GM23338 (cell line): Measurements from ENCODE around the gene RXRA. TPM values are rescaled to one million over a fixed set of nuclear protein-coding genes. Genes with fewer than 3 reads are reported as not detected.

Experiments used
- ATAC-seq: fragments of 200-7000 bp; cut with Tn5 transposase; 3 replicates; pipeline ENCODE4 v1.9.1; 2020
- DNase-seq: peaks from one replicate; pipeline ENCODE4 v3.0.0-alpha.2; 2015; ENCODE audit warnings: low spot score
- H2AFZ ChIP-seq: fragments of 200-600 bp; sonication (generic); 2 replicates; pipeline ENCODE4 v1.8.0; 2016; ENCODE audit warnings: antibody characterized with exemption, mild to moderate bottlenecking, moderate library complexity
- H3F3A ChIP-seq: fragments of 200-600 bp; sonication (generic); replicated peaks from 2 replicates; pipeline ENCODE4 v1.8.0; 2017; ENCODE audit warnings: antibody characterized with exemption, mixed run types, low read depth
- H3K27ac ChIP-seq: fragments of 200-600 bp; sonication (generic); 2 replicates; pipeline ENCODE4 v1.6.1; 2016; ENCODE audit warnings: low read depth
- H3K27me3 ChIP-seq: fragments of 200-600 bp; sonication (generic); 2 replicates; pipeline ENCODE4 v1.8.0; 2016; ENCODE audit warnings: mild to moderate bottlenecking, mixed run types, moderate library complexity; ENCODE audit not compliant: insufficient read depth
- H3K36me3 ChIP-seq: fragments of 200-600 bp; sonication (generic); 2 replicates; pipeline ENCODE4 v1.8.0; 2016; ENCODE audit warnings: mild to moderate bottlenecking; ENCODE audit not compliant: insufficient read depth
- H3K4me1 ChIP-seq: fragments of 200-600 bp; sonication (generic); 2 replicates; pipeline ENCODE4 v1.8.0; 2016; ENCODE audit warnings: mild to moderate bottlenecking, moderate library complexity; ENCODE audit not compliant: insufficient read depth
- H3K4me2 ChIP-seq: fragments of 200-600 bp; sonication (generic); 2 replicates; pipeline ENCODE4 v1.7.1; 2017; ENCODE audit warnings: mixed run types
- H3K4me3 ChIP-seq: fragments of 200-600 bp; sonication (generic); 2 replicates; pipeline ENCODE4 v1.6.1; 2016; ENCODE audit warnings: mixed run types
- H3K79me2 ChIP-seq: fragments of 200-600 bp; sonication (generic); replicated peaks from 2 replicates; pipeline ENCODE4 v1.8.0; 2017; ENCODE audit warnings: mild to moderate bottlenecking; ENCODE audit not compliant: insufficient read depth
- H3K9me2 ChIP-seq: fragments of 200-600 bp; sonication (generic); 2 replicates; pipeline ENCODE4 v1.8.0; 2017; ENCODE audit not compliant: insufficient read depth
- H4K20me1 ChIP-seq: fragments of 200-600 bp; sonication (generic); replicated peaks from 2 replicates; pipeline ENCODE4 v1.8.0; 2017; ENCODE audit warnings: mild to moderate bottlenecking; ENCODE audit not compliant: insufficient read depth
- H3K27ac Mint-ChIP-seq: 2 replicates; pipeline ENCODE4 v1.8.0; 2020; ENCODE audit warnings: inconsistent platforms, mild to moderate bottlenecking, moderate library complexity, mixed read lengths
- H3K27me3 Mint-ChIP-seq: 3 replicates; pipeline ENCODE4 v1.8.0; 2022; ENCODE audit warnings: low read depth, mild to moderate bottlenecking, moderate library complexity, mixed read lengths, inconsistent platforms; ENCODE audit not compliant: insufficient read depth, poor library complexity
- H3K36me3 Mint-ChIP-seq: 3 replicates; pipeline ENCODE4 v1.8.0; 2021; ENCODE audit warnings: low read depth, mild to moderate bottlenecking, inconsistent platforms, moderate library complexity, mixed read lengths
- H3K4me1 Mint-ChIP-seq: 3 replicates; pipeline ENCODE4 v1.8.0; 2020; ENCODE audit warnings: mild to moderate bottlenecking, inconsistent platforms, mixed read lengths
- H3K4me3 Mint-ChIP-seq: 3 replicates; pipeline ENCODE4 v1.8.0; 2021; ENCODE audit warnings: moderate library complexity, mild to moderate bottlenecking, inconsistent platforms, mixed read lengths
- H3K9me3 Mint-ChIP-seq: 3 replicates; pipeline ENCODE4 v1.8.0; 2020; ENCODE audit warnings: moderate library complexity, mild to moderate bottlenecking, inconsistent platforms, mixed read lengths
- CREB1 ChIP-seq: fragments of 250-450 bp; sonication (Bioruptor Pico); IDR thresholded peaks from 2 replicates; pipeline ENCODE4 v1.5.0; 2020; ENCODE audit warnings: low read depth, mild to moderate bottlenecking, moderate library complexity
- ETS1 ChIP-seq: IDR thresholded peaks from 2 replicates; pipeline ENCODE4 v1.6.1; 2016; ENCODE audit warnings: antibody characterized with exemption
- EZH2phosphoT487 ChIP-seq: fragments of 200-600 bp; sonication (generic); IDR thresholded peaks from one replicate; pipeline ENCODE4 v1.8.1; 2018; ENCODE audit warnings: antibody characterized with exemption; ENCODE audit not compliant: unreplicated experiment
- JUNB ChIP-seq: IDR thresholded peaks from one replicate; pipeline ENCODE4 v1.6.1; 2016; ENCODE audit warnings: antibody characterized with exemption; ENCODE audit not compliant: unreplicated experiment
- NANOG ChIP-seq: IDR thresholded peaks from 2 replicates; pipeline ENCODE4 v1.6.1; 2016; ENCODE audit warnings: antibody characterized with exemption, borderline replicate concordance
- POLR2AphosphoS5 ChIP-seq: IDR thresholded peaks from 2 replicates; pipeline ENCODE4 v1.6.1; 2016; ENCODE audit warnings: antibody characterized with exemption, low read depth
- REST ChIP-seq: IDR thresholded peaks from one replicate; pipeline ENCODE4 v1.6.1; 2018; ENCODE audit warnings: antibody characterized with exemption; ENCODE audit not compliant: unreplicated experiment
- STAT1 ChIP-seq: IDR thresholded peaks from one replicate; pipeline ENCODE4 v1.6.1; 2016; ENCODE audit warnings: antibody characterized with exemption; ENCODE audit not compliant: unreplicated experiment
- ZNF114 ChIP-seq: fragments of 250-450 bp; sonication (Bioruptor Pico); IDR thresholded peaks from 2 replicates; pipeline ENCODE4 v1.5.0; 2020; ENCODE audit warnings: mild to moderate bottlenecking, moderate library complexity
- ZNF331 ChIP-seq: fragments of 250-450 bp; sonication (Bioruptor Pico); IDR thresholded peaks from 2 replicates; pipeline ENCODE4 v1.5.0; 2020; ENCODE audit warnings: low read depth, mild to moderate bottlenecking, moderate library complexity
- polyA plus RNA-seq: library from polyadenylated mRNA; unstranded; fragments of >200 nt; fragmentation: Nextera tagmentation; extraction: Ambion mirVana; gene quantifications from 2 replicates; pipeline ENCODE4 v1.2.1, GENCODE V29; 2016
- total RNA-seq: library from RNA; depleted of rRNA; stranded (reverse); fragments of >200 nt; shearing (Covaris generic); gene quantifications from 2 replicates; pipeline ENCODE4 v1.2.3, GENCODE V29; 2014
- TF ChIP-seq, protein P1 (sequence below), 2 experiments: fragments of 200-600 bp in 1 of 2; sonication (generic) in 1 of 2; conservative IDR thresholded peaks; 2 replicates each; pipeline versions ENCODE4 v1.5.1 to v1.6.1; 2016 to 2017; ENCODE audit warnings: antibody characterized with exemption in 2 of 2, low read depth in 2 of 2, mild to moderate bottlenecking in 2 of 2, moderate library complexity in 1 of 2

Gene RXRA
- total and polyA plus RNA-seq, 2 experiments from 2014 or later, result 4.9 to 17.9 TPM

GRCh38 chr9:134333874-134334581 is 7.8 kb downstream of the RXRA start:
- TF ChIP-seq CREB1 (CRISPR knock-in tag) (no peak), EZH2phosphoT487 (no peak), REST (peak; percentile 55), ZNF114 (no peak), NANOG (no peak)
- no peaks in the 10 kb centered on the region for H3F3A ChIP-seq
- H3K4me3 ChIP-seq, result no peak overlapping the region
- H3K9me3 Mint-ChIP-seq, result no peaks in the 10 kb centered on the region
- H4K20me1 ChIP-seq, result peaks cover 4% of the 10 kb centered on the region; the same call in 1 of the 2 replicates
- H3K27me3 ChIP-seq, result no peaks in the 10 kb centered on the region
- peaks cover 86% of the 10 kb centered on the region for H3K79me2 ChIP-seq
- H3K9me2 ChIP-seq, result no peaks in the 10 kb centered on the region
- no peaks in the 10 kb centered on the region for H3K4me1 ChIP-seq
- DNase-seq (no peak), ATAC-seq (no peak)
- no peaks in the 10 kb centered on the region for H3K36me3 ChIP-seq
- no peak overlapping the region for H3K27ac ChIP-seq
- H3K4me3 Mint-ChIP-seq, result no peak overlapping the region
- H3K36me3 Mint-ChIP-seq, result no peaks in the 10 kb centered on the region
- H3K4me1 Mint-ChIP-seq, result peaks cover 23% of the 10 kb centered on the region
- H3K4me2 ChIP-seq, result no peak overlapping the region
- peaks cover 3% of the 10 kb centered on the region for H3K27me3 Mint-ChIP-seq
- H3K27ac Mint-ChIP-seq, result no peak overlapping the region
- H2AFZ ChIP-seq, result no peak overlapping the region

DNA sequence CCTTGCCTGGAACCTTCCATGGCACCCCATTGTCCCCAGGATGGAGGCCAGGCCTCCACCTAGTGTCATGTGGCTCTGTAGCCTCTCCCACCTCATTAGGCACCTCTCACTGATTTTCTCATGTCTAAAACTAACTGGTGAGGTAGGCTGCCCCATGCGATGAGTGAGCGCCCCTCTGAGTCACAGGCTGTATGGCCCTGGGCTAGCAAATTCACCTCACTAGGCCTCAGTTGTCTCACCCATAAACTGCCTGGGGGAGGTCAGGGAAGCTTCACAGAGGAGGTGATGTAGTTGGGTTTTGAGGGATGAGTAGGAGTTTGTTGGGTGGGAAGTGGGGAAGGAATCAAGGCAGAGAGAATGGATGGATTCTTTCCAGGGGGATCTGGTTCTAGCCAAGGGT is 8.8 kb downstream of the RXRA start:
- Histone ChIP-seq H3K79me2 (peaks cover 86% of the 10 kb centered on the region), H3K9me2 (no peaks in the 10 kb centered on the region), H3K27ac (no peak overlapping the region), H3K4me3 (no peak overlapping the region), H3K4me1 (no peaks in the 10 kb centered on the region), H3K27me3 (no peaks in the 10 kb centered on the region), H2AFZ (no peak overlapping the region), H3K36me3 (no peaks in the 10 kb centered on the region), H3K4me2 (no peak overlapping the region), H3F3A (no peaks in the 10 kb centered on the region), H4K20me1 (peaks cover 10% of the 10 kb centered on the region; the same call in 1 of the 2 replicates)
- Mint-ChIP-seq H3K9me3 (no peaks in the 10 kb centered on the region), H3K27ac (no peak overlapping the region), H3K4me1 (peaks cover 15% of the 10 kb centered on the region), H3K4me3 (no peak overlapping the region), H3K36me3 (no peaks in the 10 kb centered on the region), H3K27me3 (peaks cover 3% of the 10 kb centered on the region)
- DNase-seq (no peak), ATAC-seq (no peak)
- no peak for TF ChIP-seq STAT1
- TF ChIP-seq ETS1, result no peak
- TF ChIP-seq ZNF114, result no peak
- TF ChIP-seq, protein P1, sequence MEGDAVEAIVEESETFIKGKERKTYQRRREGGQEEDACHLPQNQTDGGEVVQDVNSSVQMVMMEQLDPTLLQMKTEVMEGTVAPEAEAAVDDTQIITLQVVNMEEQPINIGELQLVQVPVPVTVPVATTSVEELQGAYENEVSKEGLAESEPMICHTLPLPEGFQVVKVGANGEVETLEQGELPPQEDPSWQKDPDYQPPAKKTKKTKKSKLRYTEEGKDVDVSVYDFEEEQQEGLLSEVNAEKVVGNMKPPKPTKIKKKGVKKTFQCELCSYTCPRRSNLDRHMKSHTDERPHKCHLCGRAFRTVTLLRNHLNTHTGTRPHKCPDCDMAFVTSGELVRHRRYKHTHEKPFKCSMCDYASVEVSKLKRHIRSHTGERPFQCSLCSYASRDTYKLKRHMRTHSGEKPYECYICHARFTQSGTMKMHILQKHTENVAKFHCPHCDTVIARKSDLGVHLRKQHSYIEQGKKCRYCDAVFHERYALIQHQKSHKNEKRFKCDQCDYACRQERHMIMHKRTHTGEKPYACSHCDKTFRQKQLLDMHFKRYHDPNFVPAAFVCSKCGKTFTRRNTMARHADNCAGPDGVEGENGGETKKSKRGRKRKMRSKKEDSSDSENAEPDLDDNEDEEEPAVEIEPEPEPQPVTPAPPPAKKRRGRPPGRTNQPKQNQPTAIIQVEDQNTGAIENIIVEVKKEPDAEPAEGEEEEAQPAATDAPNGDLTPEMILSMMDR (conservative IDR thresholded peaks at IDR 0.05; ENCODE audit: low read depth in 2 of 2), result no peak
- no peak for TF ChIP-seq EZH2phosphoT487
- no peak for TF ChIP-seq ZNF331
- no peak for TF ChIP-seq NANOG
- TF ChIP-seq JUNB, result no peak
- no peak for TF ChIP-seq POLR2AphosphoS5
